GM19099 (cell line): ENCODE measurements around the gene ERBB3.
A peak's percentile ranks its signal among the peaks of the same experiment; 100 is the strongest.

ENCODE experiments used
- POLR2A ChIP-seq: IDR thresholded peaks from 3 replicates; pipeline ENCODE4 v1.6.1; 2011; ENCODE audit warnings: low read depth; ENCODE audit not compliant: insufficient read length; ENCODE audit errors: extremely low read depth

The ERBB3 gene

DNA sequence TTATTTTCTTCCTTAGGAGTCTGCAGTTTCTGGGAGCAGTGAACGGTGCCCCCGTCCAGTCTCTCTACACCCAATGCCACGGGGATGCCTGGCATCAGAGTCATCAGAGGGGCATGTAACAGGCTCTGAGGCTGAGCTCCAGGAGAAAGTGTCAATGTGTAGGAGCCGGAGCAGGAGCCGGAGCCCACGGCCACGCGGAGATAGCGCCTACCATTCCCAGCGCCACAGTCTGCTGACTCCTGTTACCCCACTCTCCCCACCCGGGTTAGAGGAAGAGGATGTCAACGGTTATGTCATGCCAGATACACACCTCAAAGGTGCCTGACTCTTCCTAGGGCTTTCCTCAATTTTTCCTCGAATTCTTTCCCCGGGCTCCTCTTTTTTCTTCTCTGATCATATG is 21.1 kb downstream of the ERBB3 start:
- TF ChIP-seq POLR2A: no peak

DNA sequence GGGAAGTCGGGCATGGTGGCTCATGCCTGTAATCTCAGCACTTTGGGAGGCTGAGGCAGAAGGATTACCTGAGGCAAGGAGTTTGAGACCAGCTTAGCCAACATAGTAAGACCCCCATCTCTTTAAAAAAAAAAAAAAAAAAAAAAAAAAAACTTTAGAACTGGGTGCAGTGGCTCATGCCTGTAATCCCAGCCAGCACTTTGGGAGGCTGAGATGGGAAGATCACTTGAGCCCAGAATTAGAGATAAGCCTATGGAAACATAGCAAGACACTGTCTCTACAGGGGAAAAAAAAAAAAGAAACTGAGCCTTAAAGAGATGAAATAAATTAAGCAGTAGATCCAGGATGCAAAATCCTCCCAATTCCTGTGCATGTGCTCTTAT is 22.7 kb downstream of the ERBB3 start:
- no peak for TF ChIP-seq POLR2A

DNA sequence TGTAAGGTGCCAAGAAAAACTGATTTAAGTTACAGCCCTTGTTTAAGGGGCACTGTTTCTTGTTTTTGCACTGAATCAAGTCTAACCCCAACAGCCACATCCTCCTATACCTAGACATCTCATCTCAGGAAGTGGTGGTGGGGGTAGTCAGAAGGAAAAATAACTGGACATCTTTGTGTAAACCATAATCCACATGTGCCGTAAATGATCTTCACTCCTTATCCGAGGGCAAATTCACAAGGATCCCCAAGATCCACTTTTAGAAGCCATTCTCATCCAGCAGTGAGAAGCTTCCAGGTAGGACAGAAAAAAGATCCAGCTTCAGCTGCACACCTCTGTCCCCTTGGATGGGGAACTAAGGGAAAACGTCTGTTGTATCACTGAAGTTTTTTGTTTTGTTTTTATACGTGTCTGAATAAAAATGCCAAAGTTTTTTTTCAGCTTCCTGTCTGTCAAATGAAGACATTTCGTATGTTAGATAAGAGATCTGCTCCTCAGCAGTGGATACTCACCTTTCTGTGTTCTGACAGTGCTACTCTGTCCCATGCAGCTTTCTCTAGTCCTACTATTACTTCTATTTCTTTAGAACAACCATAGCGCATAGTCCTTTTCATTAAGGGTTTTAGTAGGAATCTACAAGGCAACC is 23.2 kb downstream of the ERBB3 start:
- TF ChIP-seq POLR2A: no peak

DNA sequence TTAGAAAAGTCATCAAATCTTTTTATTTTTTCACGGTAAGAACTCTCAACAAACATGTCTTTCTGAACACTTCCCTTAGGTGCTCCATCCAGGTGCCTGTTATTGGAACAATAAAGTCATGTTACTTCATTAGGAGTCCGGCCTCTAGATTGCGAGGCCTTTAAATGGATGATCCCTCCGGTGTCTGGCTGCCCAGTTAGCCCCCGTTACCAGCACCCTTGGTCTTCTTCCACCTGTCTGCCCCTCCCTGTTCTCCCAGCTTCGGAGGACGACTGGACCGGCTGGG is 23.8 kb downstream of the ERBB3 start:
- TF ChIP-seq POLR2A: no peak

DNA sequence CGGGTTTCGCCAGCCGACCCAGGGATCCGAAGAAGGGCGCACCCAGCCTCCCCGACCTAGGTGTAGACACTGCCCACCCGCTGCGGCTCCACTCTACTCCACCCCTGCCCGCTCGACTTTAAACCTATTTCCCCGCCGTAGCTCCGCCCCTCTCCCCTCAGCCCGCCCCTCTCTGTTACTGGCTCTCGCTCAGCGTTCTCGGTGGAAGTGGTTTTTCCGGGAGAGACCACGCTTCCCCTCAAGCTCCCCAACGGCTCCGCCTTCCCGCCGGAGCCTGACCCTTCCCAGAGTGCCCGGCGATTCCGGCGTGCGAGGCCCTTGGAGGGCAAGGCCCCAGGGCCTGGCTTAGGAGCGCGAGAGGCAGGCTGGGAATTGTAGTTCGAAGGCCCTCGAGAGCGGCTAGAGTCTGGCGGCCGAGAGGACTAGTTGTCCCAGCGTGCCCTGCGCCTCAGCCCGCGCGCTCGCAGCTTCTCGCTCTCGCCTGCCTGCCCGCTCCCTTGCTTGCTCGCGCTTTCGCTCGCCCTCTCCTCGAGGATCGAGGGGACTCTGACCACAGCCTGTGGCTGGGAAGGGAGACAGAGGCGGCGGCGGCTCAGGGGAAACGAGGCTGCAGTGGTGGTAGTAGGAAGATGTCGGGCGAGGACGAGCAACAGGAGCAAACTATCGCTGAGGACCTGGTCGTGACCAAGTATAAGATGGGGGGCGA is 24.3 kb downstream of the ERBB3 start, which contains the start of gene PA2G4:
PA2G4 (plus strand) TSS at position 451 of the 706 bp plus-strand sequence; CDS start at position 630, 179 bp downstream.
- TF ChIP-seq POLR2A: peak; percentile 96

DNA sequence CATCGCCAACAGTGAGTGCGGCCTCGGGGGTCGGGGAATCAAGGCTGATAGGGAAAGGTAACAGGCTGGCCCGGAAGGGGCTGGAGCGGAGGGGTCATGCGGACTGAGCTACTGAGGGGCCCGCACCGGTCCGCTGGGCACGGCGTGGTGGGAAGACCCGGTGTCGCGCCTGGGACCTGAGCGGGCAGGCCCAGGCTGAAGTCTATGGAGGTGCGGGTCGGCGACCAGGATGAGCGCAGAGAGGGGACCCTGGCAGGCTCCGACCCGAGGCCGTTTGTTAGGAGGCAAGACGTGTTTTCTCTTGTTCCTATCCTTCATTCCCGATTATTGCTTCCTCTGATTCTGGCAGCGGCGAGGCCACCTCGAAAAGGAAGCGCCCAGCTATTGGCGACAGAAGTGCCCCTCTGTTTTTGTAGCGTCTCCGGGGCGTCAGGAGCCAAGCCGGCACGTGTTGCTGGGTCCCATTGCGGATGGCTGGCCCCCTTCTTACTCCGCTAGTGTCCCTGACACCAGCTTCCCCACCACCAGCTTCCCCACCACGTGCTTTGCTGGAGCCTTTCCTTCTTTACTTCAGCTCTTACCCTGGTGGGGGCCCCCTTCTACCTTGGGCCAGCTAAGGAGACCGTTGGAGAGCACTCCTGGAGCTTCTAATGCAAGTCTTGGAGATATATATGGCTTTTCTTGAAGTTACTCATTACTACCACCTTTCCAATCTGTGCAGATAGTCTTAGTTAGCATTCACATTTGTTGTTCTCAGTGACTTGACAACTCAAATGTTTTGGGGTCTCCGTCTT is 25.0 kb downstream of the ERBB3 start:
- no peak for TF ChIP-seq POLR2A

DNA sequence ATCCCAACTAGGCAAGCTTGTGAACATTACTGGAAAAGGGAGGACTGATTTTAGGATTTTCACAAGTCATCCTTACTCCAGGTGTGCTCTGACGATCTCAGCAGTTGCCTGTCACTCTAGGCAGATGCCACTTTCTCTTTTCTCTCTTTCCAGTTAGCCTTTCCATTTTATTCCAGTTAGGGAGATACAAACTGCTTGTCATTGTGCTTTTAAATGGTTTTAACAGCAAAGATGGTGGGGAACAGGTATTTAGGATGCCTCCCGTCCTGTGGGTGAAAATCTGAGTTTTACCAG is 25.6 kb downstream of the ERBB3 start:
- TF ChIP-seq POLR2A: no peak

DNA sequence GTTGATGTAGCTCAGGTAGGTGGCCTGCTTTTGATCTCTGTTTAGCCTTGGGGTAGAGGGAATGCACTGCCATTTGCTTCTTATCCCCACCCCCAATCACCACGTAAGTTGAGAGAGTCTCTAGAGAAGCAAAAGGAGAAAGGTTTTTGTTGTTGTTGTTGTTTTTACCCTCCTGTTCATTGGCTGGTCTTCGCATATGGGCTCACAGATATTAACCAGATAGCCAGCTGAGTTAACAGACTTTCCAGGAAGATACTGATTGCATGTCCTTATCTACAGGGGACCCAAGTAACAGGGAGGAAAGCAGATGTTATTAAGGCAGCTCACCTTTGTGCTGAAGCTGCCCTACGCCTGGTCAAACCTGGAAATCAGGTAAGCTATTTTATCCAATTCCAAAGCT is 27.3 kb downstream of the ERBB3 start:
- TF ChIP-seq POLR2A: no peak

DNA sequence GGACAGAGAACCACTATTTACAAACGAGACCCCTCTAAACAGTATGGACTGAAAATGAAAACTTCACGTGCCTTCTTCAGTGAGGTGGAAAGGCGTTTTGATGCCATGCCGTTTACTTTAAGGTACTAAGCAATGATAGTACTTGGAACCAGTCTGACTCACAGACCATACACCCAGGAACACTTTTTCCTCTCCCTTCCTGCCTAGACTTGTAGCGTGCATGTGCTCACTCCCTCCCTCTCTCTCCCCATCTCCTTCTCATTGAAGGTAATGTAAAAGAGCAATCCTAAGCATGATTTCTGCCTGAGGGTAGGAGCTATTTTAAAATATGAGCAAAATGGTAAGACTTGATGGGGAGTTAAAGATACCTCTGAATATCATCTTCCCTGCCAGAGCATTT is 30.6 kb downstream of the ERBB3 start:
- TF ChIP-seq POLR2A: no peak

DNA sequence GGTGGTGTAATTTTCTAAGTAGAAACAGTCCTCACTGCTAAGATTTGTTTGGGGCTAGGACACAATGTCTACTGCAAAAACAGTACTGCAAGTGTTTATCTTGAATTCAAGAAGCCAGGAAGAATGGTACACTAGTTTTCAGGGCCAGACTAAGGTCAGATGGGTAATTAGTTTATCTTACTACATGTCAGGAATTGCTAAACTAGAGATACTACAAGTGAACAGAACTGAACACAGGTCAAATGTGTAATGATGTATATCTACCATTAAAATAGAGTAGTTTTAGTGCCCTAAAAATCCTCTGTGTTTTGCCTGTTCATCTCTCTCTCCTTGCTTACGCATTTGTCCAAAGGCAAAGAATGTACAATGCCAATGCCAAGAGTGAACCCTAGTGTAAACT is 34.1 kb downstream of the ERBB3 start:
- no peak for TF ChIP-seq POLR2A

DNA sequence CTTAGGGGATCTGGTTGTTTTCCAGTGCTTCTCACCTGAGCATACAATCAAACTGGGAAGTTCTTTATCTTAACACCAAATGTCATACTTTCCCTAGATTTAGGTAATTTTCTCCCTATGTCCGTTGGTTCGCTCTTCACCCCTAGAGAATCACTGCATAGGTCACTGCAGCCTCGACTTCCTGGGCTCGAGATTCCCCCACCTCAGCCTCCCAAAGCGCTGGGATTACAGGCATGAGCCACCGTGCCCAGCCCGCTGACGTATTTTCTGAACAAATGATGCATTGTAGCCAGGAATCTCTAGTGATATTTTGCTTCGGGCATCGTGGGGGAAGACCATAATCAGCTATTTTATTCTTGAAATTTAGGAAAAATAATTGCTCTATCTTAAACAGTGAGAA is 35.4 kb downstream of the ERBB3 start:
- TF ChIP-seq POLR2A: no peak

DNA sequence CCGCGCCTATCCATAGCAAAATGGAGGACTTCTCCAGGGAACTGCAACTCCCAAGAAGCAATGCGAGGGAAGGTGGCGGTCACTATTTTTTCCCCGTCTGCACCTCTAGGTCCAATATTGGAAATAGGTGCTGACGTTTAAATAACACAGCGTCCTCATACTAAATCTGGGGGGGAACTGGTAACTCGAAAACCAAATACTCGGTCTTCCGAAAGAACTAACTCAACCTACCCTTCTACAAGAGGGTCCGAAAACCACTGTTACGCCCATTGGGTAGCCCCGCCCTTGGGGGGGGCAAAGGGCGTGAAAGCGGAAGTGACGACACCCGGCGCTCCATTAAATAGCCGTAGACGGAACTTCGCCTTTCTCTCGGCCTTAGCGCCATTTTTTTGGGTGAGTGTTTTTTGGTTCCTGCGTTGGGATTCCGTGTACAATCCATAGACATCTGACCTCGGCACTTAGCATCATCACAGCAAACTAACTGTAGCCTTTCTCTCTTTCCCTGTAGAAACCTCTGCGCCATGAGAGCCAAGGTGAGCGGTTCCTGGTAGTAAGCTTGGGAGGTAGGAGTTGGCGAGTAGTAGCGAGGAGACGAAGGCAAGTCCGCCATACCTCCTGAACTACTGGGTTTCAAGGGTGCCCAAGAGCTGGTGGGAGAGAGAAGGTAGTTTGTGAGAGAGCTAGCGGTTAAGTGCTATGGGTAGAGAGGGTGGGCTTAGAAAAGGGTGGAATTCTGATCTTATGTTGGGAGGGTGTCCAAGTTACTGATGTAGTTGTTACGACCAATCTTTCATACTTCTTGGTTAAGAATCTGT is 36.5 kb downstream of the ERBB3 start, which contains the start of gene RPL41:
RPL41 (plus strand) TSS at position 367 of the 815 bp plus-strand sequence.
- TF ChIP-seq POLR2A: peak; percentile 100

DNA sequence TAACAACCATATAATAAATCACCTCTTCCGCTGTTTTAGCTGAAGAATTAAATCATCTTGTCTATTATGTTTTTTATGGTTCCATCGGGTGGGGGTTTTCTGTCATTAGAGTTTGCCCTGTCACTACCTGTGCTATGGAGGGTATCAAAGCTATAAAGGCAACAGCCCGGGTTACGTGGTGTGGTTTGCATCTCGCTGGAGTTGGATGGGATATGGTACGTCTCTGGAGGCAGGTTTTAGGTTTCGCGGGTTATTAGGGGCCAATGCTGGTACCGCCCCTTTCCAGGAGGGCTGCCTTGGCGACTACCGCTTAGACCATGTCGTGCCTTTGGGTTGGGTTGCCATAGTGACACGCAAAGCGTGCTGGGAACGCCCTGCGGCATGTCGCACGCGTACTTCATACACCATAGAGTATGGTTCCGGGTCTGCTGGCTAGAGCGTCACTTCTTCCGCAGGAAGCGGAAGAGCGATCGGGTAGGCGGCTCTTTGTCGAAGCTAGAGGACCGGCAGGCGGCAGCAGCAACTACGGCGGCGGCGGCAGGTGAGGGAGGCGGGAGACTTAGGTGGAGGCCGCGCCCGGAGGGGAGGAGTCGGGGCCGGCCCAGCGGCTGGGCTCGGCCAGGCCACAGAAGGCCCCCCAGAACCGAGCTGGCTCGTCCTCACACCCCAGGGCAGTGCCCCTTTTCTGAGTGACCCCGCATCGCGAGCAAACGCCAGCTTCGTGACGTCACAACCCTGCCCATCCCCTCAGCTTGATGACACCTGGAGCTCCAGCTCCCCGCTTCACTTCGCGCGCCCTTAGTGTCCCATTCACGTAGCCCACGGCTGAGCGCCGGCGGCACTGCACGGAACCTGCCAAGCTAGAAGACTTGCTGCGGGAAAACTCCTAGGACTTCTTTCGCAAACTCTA is 38.1 kb downstream of the ERBB3 start, which contains the start of gene ZC3H10:
ZC3H10 (plus strand) TSS at position 489 of the 910 bp plus-strand sequence. CDS start 2,297 bp downstream, outside the sequence.
- peak; percentile 97 for TF ChIP-seq POLR2A
